CD14-positive monocyte (primary cell): Measurements from ENCODE around the gene TSPEAR. TPM values are rescaled to one million over a fixed set of nuclear protein-coding genes. Genes with fewer than 3 reads are reported as not detected.

Experiments
- DNase-seq, 3 donors: peaks; one replicate each; pipeline ENCODE4 v3.0.0-alpha.2; 2011 to 2022
- H2AFZ ChIP-seq: 2 replicates; pipeline ENCODE4 v1.6.0; 2012; ENCODE audit warnings: mild to moderate bottlenecking, low read depth, low read length, inconsistent platforms; ENCODE audit not compliant: insufficient read depth, poor library complexity, severe bottlenecking
- H3K27ac ChIP-seq, 2 donors: 1 replicate in 1 of 2; 2 replicates in 1 of 2; pipeline ENCODE4 v1.5.1; 2012 to 2013; ENCODE audit warnings: low read length in 2 of 2, control low read depth in 1 of 2, inconsistent platforms in 1 of 2, low read depth in 1 of 2, mild to moderate bottlenecking in 1 of 2
- H3K27me3 ChIP-seq, 2 donors: one replicate each; pipeline versions ENCODE4 v1.6.0 to v1.6.1; 2011 to 2013; ENCODE audit warnings: low read length in 2 of 2; ENCODE audit not compliant: control insufficient read depth in 2 of 2, insufficient read depth in 2 of 2
- H3K36me3 ChIP-seq, 2 donors: replicated peaks in 1 of 2; 1 replicate in 1 of 2; 2 replicates in 1 of 2; pipeline versions ENCODE4 v1.5.1 to v1.6.1; 2012 to 2013; ENCODE audit warnings: low read length in 2 of 2, control low read depth in 1 of 2, inconsistent platforms in 1 of 2, mild to moderate bottlenecking in 1 of 2; ENCODE audit not compliant: insufficient read depth in 2 of 2, control insufficient read depth in 1 of 2
- H3K4me1 ChIP-seq, 2 donors: 1 replicate in 1 of 2; 2 replicates in 1 of 2; pipeline versions ENCODE4 v1.5.1 to v1.6.1; 2012 to 2013; ENCODE audit warnings: low read length in 2 of 2, control low read depth in 1 of 2, inconsistent platforms in 1 of 2, mild to moderate bottlenecking in 1 of 2, moderate library complexity in 1 of 2; ENCODE audit not compliant: insufficient read depth in 2 of 2, control insufficient read depth in 1 of 2
- H3K4me2 ChIP-seq: replicated peaks from 2 replicates; pipeline ENCODE3; 2012; ENCODE audit warnings: low read length, moderate library complexity, mild to moderate bottlenecking; ENCODE audit not compliant: poor library complexity, severe bottlenecking; ENCODE audit errors: extremely low read depth
- H3K4me3 ChIP-seq, 3 experiments: fragments of 200-600 bp in 1 of 3; sonication (generic) in 1 of 3; replicated peaks in 1 of 3; 1 replicate in 2 of 3; 2 replicates in 1 of 3; pipeline ENCODE4 v1.5.1; 2011 to 2013; ENCODE audit warnings: low read length in 3 of 3, mild to moderate bottlenecking in 3 of 3, control low read depth in 2 of 3, low read depth in 2 of 3, inconsistent platforms in 1 of 3, moderate library complexity in 1 of 3
- H3K79me2 ChIP-seq: 2 replicates; pipeline ENCODE4 v1.6.0; 2012; ENCODE audit warnings: mild to moderate bottlenecking, control low read depth, inconsistent platforms, low read length, moderate library complexity; ENCODE audit not compliant: insufficient read depth
- H3K9ac ChIP-seq: 2 replicates; pipeline ENCODE4 v1.6.0; 2017; ENCODE audit warnings: low read length, mild to moderate bottlenecking; ENCODE audit not compliant: insufficient read depth, poor library complexity, severe bottlenecking
- H3K9me3 ChIP-seq, 2 donors: replicated peaks in 1 of 2; 1 replicate in 1 of 2; 2 replicates in 1 of 2; pipeline versions ENCODE4 v1.5.1 to v1.6.1; 2012 to 2013; ENCODE audit warnings: low read length in 2 of 2, control low read depth in 1 of 2; ENCODE audit not compliant: control insufficient read depth in 1 of 2, insufficient read depth in 1 of 2
- H4K20me1 ChIP-seq: 2 replicates; pipeline ENCODE4 v1.6.0; 2012; ENCODE audit warnings: mild to moderate bottlenecking, low read length, control low read depth, moderate library complexity; ENCODE audit not compliant: insufficient read depth
- H3K27ac Mint-ChIP-seq, 7 donors: one replicate each; pipeline ENCODE4 v1.8.0; 2020; ENCODE audit warnings: mild to moderate bottlenecking in 7 of 7, mixed read lengths in 7 of 7, moderate library complexity in 6 of 7, inconsistent platforms in 2 of 7
- H3K27me3 Mint-ChIP-seq, 3 donors: one replicate each; pipeline ENCODE4 v1.8.0; 2021 to 2022; ENCODE audit warnings: low read depth in 3 of 3, mild to moderate bottlenecking in 3 of 3, mixed read lengths in 3 of 3, moderate library complexity in 3 of 3, inconsistent platforms in 1 of 3
- H3K36me3 Mint-ChIP-seq, 2 donors: one replicate each; pipeline ENCODE4 v1.8.0; 2020; ENCODE audit warnings: mixed read lengths in 2 of 2, inconsistent platforms in 1 of 2, mild to moderate bottlenecking in 1 of 2
- H3K4me1 Mint-ChIP-seq: one replicate; pipeline ENCODE4 v1.8.0; 2020; ENCODE audit warnings: mild to moderate bottlenecking, mixed read lengths
- H3K4me3 Mint-ChIP-seq, 2 donors: one replicate each; pipeline ENCODE4 v1.8.0; 2020; ENCODE audit warnings: mild to moderate bottlenecking in 2 of 2, mixed read lengths in 2 of 2, moderate library complexity in 1 of 2
- H3K9me3 Mint-ChIP-seq, 7 donors: one replicate each; pipeline ENCODE4 v1.8.0; 2020 to 2022; ENCODE audit warnings: mixed read lengths in 7 of 7, mild to moderate bottlenecking in 6 of 7, moderate library complexity in 6 of 7, inconsistent platforms in 2 of 7
- CTCF ChIP-seq: fragments of 200-600 bp; IDR thresholded peaks from one replicate; pipeline ENCODE4 v1.8.0; 2022; ENCODE audit warnings: antibody characterized with exemption, mild to moderate bottlenecking
- WGBS: methylation state at CpG from one replicate; pipeline ENCODE4 v1.1.5; 2013; ENCODE audit warnings: missing lambda C conversion rate; ENCODE audit not compliant: insufficient coverage; 5-methylcytosine and 5-hydroxymethylcytosine counted together
- intact Hi-C, 2 donors: fragments of 100-400 bp; cut with micrococcal nuclease; formaldehyde crosslinking; loops; one replicate each; pipeline versions ENCODE4 v1.15.0 to v1.15.1; 2023
- polyA minus RNA-seq: library from RNA; depleted of rRNA, polyadenylated mRNA; stranded (reverse); fragments of >200 nt; gene quantifications from 2 replicates; pipeline ENCODE4 v1.2.3, GENCODE V29; 2012
- polyA plus RNA-seq, 3 donors: library from polyadenylated mRNA; depleted of rRNA in 1 of 3; unstranded in 2 of 3; stranded (reverse) in 1 of 3; fragments of 300-500 nt in 2 of 3; fragments of >200 nt in 1 of 3; fragmentation: Illumina TruSeq in 2 of 3; gene quantifications; 1 replicate in 2 of 3; 2 replicates in 1 of 3; pipeline ENCODE4 v1.2.3, GENCODE V29; 2012 to 2021
- total RNA-seq, 12 experiments: library from RNA in 1 of 12; stranded (reverse) in 1 of 12; fragments of 120-200 nt in 1 of 12; gene quantifications; one replicate each; pipeline ENCODE4 v1.2.4 and lab custom pipeline; 2013 to 2026; ENCODE audit warnings: mixed read lengths in 6 of 12, inconsistent platforms in 1 of 12

Gene TSPEAR
- not detected for total RNA-seq (2013)
- polyA plus RNA-seq (not detected), polyA minus RNA-seq (not detected in 2 replicates), total RNA-seq (lab: John Stamatoyannopoulos, UW) (0 to 1.1 (median 0) reads per million in 11 experiments)

DNA sequence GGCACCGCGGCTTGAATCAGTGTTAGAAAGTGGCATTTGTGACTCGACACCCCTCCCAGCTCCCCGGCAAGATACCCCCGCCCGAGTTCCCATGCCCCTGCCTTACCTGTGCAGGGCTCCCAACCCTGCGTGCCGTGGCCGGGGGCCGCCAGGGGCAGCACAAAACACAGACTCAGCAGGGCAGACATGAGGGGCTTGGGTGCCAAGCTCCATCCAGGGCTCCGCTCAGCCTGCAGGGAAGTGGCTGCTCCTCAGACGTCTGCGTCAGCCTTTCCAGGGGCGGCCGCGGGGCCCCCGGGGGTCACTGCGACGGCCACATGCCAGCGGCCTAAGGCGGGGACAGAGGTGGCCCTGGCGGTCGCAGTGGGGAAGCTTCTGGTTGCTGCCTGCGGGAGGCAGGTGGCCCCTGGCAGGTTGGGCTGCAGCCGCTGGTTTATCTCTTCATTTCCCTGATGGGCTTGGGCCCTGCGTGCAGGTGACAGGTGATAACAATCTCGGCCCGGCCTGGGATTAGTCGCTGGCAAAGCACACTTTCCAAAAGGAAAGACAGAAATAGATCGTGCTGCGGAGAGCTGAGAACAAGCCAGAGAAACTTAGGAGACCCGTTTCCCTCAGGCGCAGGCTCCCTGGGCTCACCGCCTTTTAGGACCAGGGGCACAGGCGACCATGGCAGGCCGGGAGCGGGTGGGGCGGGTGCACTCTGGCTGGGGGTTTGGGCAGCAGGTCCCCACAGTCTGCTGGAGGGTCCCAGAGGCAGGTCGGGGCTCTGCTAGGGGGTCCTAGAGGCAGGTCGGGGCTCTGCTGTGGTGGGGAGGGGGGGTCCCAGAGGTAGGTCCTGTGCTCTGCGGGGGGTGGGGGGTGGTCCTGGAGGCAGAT is at the start of gene TSPEAR:
TSS of gene TSPEAR (minus strand) at position 246 of the 876 bp plus-strand sequence. CDS start at position 188, 58 bp downstream.
- Histone ChIP-seq H3K27ac (no peak within 1 kb of the TSS), H3K79me2 (no peaks in the 10 kb centered on the region), H2AFZ (no peak within 1 kb of the TSS), H4K20me1 (no peaks in the 10 kb centered on the region), H3K4me1 (no peaks in the 10 kb centered on the region), H3K27me3 (peaks cover 70 to 93% of the 10 kb centered on the region in 2 donors), H3K4me3 (no peak within 1 kb of the TSS), H3K9ac (no peak within 1 kb of the TSS), H3K36me3 (no peaks in the 10 kb centered on the region), H3K4me2 (no peak within 1 kb of the TSS), H3K9me3 (peaks cover under 1 to 43% of the 10 kb centered on the region in 2 donors)
- no peak for DNase-seq
- Mint-ChIP-seq H3K4me1 (peaks cover 1% of the 10 kb centered on the region), H3K27ac (peak within 1 kb of the TSS in 1 of 7 donors; percentile 5), H3K27me3 (peaks cover 87 to 98% (median 98%) of the 10 kb centered on the region in 3 donors), H3K36me3 (peaks cover 2 to 4% of the 10 kb centered on the region in 2 donors), H3K4me3 (peak within 1 kb of the TSS in 1 of 2 donors; percentile 64), H3K9me3 (peaks cover 0 to 28% (median 10%) of the 10 kb centered on the region in 7 donors)
- TF ChIP-seq CTCF = no peak
- intact Hi-C loops = no loop called here
- WGBS = 2% methylated on average over 39 of the region's 41 CpGs

GRCh38 chr21:44760376-44760775 is 49.0 kb upstream of the TSPEAR start:
- Mint-ChIP-seq H3K27me3 (peaks cover 0 to 2% (median 1%) of the 10 kb centered on the region in 3 donors), H3K27ac (no peak overlapping the region), H3K9me3 (peaks cover 0 to 7% (median 0%) of the 10 kb centered on the region in 7 donors), H3K36me3 (no peaks in the 10 kb centered on the region), H3K4me1 (no peaks in the 10 kb centered on the region), H3K4me3 (no peak overlapping the region)
- Histone ChIP-seq H3K4me2 (no peak overlapping the region), H2AFZ (no peak overlapping the region), H3K9me3 (no peaks in the 10 kb centered on the region), H4K20me1 (no peaks in the 10 kb centered on the region), H3K27me3 (no peaks in the 10 kb centered on the region), H3K27ac (no peak overlapping the region), H3K9ac (no peak overlapping the region), H3K79me2 (no peaks in the 10 kb centered on the region), H3K4me1 (no peaks in the 10 kb centered on the region), H3K36me3 (no peaks in the 10 kb centered on the region), H3K4me3 (no peak overlapping the region)
- 91% methylated on average over 8 of the region's 9 CpGs for WGBS
- DNase-seq = no peak
- no peak for TF ChIP-seq CTCF
- intact Hi-C loops = no loop called here
